C4-2B (cell line): ENCODE data around the gene DHRS12.

ENCODE experiments used
- CTCF ChIP-seq: fragments of 450-650 bp; conservative IDR thresholded peaks from 2 replicates; pipeline ENCODE4 v1.5.1; 2017; ENCODE audit warnings: mild to moderate bottlenecking
- ZFX ChIP-seq: fragments of 450-650 bp; IDR thresholded peaks from 2 replicates; pipeline ENCODE4 v1.6.1; 2017

DNA sequence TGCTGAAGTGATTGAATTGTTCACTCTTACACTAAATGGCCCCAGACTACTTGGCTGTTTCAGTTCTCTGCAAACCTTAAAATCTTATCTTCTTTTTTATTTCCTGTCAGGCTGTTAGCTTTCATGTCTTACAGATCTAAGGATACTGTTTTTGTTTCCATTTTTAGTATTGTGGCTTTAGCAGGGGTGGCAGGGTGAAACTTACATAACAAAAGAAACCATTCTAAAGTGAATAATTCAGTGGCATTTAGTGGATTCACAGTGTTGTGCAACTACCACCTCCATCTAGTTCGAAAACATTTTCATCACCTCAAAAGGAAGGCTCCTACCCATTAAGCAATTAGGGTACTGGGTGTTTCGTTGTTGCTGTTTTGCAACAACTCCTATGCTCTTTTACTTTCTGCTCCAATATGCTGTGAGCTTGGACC is 21.2 kb upstream of the DHRS12 start:
- TF ChIP-seq CTCF (no peak), ZFX (no peak)
